HTERT RPE-1 (cell line): ENCODE data around the gene GGCX.

Source experiments
- in situ Hi-C: fragments of 300-500 bp; cut with MboI; formaldehyde crosslinking; loops from 4 replicates; pipeline ENCODE4 v1.14.3; 2020; ENCODE audit warnings: low sequenced_read_pairs

The GGCX gene

DNA sequence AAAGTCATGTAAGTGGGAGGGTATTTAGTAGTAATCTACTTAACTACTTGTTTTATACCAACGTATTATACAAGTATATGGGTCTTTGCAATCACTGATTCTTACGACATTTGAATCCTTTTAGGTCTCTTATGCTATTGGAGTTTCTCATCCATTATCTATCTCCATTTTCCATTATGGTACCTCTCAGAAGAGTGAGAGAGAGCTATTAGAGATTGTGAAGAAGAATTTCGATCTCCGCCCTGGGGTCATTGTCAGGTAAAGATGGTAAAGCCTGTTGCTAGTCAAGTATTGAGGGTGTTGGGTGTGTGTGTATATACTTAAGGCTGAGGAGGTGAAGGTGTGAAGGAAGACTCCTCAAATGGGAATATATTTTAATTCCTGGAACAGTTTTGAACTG lies 18.5 kb downstream of the GGCX start:
- in situ Hi-C loops: no loop called here

DNA sequence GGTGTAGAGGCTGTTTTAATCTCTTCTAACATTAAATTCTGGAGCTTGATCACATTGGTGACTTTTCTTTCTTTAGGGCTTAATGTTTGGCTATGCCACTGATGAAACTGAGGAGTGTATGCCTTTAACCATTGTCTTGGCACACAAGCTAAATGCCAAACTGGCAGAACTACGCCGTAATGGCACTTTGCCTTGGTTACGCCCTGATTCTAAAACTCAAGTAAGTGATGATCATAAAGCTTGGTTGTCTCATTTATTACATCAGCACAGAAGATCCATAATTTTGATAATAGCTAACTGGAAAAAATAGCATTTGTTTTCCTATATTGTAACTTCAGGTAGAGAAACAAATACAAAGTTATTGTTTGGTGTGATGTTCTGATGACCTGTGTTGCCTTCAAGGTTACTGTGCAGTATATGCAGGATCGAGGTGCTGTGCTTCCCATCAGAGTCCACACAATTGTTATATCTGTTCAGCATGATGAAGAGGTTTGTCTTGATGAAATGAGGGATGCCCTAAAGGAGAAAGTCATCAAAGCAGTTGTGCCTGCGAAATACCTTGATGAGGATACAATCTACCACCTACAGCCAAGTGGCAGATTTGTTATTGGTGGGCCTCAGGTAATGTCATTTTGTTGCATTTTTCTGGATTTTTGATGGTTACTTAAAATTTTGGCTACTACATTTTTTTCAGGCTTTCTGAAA lies 19.4 kb downstream of the GGCX start:
- in situ Hi-C loops: no loop called here

- in situ Hi-C loops: no loop called here
These were observed 20.0 kb downstream of the GGCX start for GRCh38 chr2:85541262-85541661.

- in situ Hi-C loops: no loop called here
These were observed 21.1 kb downstream of the GGCX start for GRCh38 chr2:85540133-85540648.

- in situ Hi-C loops: no loop called here
These were observed 21.7 kb downstream of the GGCX start for GRCh38 chr2:85539361-85540132.

DNA sequence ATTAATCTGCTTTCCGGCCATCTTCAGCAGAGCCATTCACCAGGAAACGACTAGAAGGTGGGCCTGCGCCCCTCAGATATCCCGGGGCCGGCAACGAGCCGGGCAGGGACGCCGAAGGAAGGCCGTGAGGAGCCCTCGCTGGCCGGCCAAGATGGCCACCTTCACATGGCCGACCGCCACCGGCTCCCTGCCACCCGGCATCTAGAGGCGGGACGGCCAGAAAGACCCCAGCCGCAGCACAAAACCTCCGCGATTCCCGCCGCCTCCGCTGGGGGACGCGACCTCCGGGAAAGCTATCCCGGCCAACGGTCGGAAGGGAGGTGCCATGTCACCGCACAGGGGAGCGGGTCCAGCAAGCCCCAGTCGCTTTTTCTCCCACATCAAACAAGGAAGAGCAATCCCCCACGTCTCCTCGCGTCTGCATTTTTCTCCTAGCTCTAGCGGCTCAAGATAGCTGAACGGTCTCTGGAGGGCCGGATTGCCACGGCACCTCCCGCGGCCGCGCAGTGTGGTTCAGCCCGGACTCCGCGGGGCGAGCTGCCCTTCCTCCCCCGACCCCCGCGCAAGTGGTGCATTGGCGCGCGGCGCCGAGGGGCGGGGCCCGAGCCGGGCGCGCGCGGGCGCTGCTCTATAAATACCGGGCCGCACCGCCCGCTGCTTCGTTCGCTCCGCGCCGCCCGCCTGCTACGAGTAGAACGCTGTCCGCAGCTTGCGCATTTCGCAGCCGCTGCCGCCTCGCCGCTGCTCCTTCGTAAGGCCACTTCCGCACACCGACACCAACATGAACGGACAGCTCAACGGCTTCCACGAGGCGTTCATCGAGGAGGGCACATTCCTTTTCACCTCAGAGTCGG lies 22.6 kb downstream of the GGCX start, which contains the start of gene MAT2A:
MAT2A (plus strand) TSS at position 662 of the 854 bp plus-strand sequence; CDS start at position 782, 120 bp downstream.
- in situ Hi-C loops: no loop called here

- in situ Hi-C loops: no loop called here
These were observed 23.4 kb downstream of the GGCX start for GRCh38 chr2:85537600-85538506.

- in situ Hi-C loops: no loop called here
These were observed 24.8 kb downstream of the GGCX start for GRCh38 chr2:85536479-85536878.

DNA sequence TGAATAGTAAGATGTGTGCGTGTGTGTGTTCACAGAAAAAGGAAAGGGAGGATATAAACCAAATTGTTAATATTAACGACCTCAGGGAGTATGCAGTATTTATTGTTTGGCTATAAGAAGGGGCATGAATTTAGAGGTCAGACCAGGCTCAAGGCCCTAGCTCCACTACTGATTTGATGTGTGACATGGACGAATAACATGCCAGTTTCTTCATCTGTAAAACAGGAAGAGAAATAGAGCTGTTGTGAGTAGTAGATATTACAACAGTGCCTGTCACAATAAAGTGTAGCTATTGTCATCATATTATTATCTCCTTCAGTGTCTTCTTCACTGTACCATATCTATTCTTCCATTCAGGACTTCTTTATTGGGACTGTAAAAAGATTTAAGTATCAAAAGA lies 26.4 kb downstream of the GGCX start:
- in situ Hi-C loops: no loop called here

DNA sequence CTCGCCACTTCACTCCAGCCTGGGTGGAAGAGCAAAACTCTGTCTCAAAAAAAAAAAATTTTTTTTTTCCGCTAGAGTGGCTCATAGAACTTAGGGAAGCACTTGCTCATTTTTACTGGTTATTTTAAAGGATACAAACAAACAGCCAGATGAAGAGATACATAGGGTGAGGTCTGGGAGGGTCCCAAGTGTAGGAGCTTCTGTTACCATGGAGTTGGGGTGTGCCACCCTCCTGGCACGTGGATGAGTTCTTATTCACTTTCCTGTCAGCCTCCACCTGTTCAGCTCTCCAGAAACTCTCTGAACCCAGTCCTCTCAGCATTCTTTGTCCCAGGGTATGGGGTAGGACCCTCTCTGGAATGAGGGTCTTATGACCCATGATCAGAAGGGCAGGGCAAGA lies 27.2 kb downstream of the GGCX start:
- in situ Hi-C loops: no loop called here

DNA sequence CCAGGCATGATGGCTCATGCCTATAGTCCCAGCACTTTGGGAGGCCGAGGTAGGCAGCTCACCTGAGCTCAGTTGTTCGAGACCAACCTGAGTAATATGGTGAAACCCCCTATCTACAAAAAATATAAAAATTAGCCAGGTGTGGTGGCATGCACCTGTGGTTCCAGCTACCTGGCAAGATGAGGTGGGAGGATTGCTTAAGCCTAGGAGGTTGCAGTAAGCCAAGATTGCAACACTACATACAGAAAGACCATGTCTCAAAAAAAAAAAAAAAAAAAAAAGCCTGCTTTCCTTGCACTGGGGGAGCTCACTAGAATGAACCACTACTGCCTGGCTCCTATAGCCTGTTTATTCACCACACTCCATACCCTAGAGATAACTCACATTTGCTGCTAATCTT lies 29.7 kb downstream of the GGCX start:
- in situ Hi-C loops: no loop called here

GRCh38 chr2:85529809-85530208 lies 31.5 kb downstream of the GGCX start:
- in situ Hi-C loops: no loop called here

GRCh38 chr2:85528355-85528754 lies 32.9 kb downstream of the GGCX start:
- in situ Hi-C loops: no loop called here

GRCh38 chr2:85527787-85528186 lies 33.5 kb downstream of the GGCX start:
- in situ Hi-C loops: no loop called here

- in situ Hi-C loops: no loop called here
These were observed 35.7 kb downstream of the GGCX start for GRCh38 chr2:85525567-85525966.

GRCh38 chr2:85525029-85525428 lies 36.3 kb downstream of the GGCX start:
- in situ Hi-C loops: no loop called here

DNA sequence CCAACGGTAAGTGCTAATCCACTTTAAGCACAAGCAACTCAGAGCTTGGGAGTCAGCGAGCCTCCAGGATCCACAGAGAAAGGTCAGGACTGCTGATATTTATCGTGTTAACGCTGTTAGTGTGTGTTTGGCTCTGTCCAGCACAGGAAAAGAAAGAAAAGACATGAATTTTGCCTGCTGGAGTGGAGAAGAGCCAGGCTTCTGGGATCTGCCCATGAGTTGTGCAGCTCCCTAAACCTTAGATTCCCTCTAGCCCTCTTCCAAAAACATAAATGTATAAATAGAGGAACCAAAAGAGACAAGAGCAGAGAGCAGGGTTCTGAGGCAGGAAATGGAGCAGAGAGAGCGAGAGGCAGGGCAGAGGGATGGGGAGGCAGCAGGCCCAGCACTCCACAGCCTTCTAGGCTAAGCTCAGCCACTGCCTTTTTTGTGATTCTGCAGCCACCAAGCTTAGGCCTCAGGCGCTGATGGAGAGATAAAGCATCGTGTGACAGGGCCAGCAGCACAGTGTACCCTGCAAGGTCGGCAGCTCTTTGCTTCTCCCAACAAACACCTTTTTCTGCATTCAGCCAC lies 36.9 kb downstream of the GGCX start:
- in situ Hi-C loops: no loop called here

- in situ Hi-C loops: no loop called here
These were observed 37.4 kb downstream of the GGCX start for GRCh38 chr2:85523903-85524335.

DNA sequence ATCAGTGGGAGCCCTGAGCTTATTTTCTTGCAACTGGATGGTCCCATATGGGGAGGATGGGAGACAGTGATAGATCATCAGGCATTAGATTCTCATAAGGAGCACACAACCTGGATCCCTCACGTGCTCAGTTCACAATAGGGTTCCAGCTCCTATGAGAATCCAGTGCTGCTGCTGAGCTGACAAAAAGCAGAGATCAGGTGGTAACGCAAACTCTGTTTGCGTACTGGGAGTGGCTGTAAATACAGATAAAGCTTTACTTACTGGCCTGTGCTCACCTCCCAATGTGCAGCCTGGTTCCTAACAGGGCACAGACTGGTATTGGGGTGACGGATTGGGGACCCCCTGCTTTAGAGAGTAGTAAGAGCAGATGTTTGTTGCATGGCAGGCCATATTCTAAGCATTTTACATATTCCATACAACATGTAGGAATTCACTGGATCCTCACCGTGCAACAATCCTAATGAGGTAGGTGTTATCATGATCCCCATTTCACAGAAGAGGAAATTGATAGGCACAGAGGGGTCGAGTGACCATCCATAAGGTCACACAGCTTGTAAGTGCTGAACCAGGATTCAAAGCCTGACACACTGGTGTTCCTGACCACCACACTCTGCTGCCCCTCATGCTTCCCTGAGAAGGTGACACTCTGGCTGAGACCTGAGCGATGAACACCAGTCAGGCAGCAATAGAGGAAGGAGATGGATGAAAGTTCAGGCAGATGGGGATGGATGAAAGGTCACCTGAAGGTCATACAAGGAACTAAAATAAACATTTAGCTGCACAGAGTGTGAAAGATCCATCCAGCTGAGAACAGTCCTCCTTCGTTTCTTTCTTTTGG lies 38.0 kb downstream of the GGCX start:
- in situ Hi-C loops: no loop called here
